ENCODE data around the gene NLRC3.
"Not testable (repeated sequence)": the region's sequence is repeated elsewhere in the genome, so short reads cannot be mapped to it uniquely, and the experiment has no call there.

NLRC3 gene, protein sequence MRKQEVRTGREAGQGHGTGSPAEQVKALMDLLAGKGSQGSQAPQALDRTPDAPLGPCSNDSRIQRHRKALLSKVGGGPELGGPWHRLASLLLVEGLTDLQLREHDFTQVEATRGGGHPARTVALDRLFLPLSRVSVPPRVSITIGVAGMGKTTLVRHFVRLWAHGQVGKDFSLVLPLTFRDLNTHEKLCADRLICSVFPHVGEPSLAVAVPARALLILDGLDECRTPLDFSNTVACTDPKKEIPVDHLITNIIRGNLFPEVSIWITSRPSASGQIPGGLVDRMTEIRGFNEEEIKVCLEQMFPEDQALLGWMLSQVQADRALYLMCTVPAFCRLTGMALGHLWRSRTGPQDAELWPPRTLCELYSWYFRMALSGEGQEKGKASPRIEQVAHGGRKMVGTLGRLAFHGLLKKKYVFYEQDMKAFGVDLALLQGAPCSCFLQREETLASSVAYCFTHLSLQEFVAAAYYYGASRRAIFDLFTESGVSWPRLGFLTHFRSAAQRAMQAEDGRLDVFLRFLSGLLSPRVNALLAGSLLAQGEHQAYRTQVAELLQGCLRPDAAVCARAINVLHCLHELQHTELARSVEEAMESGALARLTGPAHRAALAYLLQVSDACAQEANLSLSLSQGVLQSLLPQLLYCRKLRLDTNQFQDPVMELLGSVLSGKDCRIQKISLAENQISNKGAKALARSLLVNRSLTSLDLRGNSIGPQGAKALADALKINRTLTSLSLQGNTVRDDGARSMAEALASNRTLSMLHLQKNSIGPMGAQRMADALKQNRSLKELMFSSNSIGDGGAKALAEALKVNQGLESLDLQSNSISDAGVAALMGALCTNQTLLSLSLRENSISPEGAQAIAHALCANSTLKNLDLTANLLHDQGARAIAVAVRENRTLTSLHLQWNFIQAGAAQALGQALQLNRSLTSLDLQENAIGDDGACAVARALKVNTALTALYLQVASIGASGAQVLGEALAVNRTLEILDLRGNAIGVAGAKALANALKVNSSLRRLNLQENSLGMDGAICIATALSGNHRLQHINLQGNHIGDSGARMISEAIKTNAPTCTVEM

DNA sequence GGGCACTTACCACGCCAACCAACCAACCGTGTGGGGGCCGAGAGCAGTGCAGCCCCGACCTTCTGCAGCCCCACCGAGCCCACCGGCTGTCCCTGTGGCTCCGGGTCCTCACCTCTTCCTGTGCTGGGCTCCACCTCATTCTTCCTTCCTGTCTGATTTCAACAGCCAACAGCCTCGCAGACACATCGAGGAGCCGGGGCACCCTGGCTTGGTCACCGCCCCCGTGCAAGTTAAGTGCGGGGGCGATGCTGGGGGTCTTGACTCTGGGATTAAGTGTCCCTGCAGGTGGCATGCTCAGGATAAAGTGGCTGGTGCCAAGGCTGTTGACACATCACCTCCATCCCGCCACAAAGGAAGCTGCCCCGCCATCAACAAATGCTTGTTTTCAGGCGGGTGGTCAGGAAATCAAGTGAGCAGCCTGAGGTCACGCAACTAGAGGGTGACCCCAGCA is at the start of gene NLRC3:
NLRC3 (minus strand) TSS at position 102 of the 451 bp plus-strand sequence. CDS start 12,367 bp downstream, outside the sequence.
- DNase-seq, result peak; percentile 63

DNA sequence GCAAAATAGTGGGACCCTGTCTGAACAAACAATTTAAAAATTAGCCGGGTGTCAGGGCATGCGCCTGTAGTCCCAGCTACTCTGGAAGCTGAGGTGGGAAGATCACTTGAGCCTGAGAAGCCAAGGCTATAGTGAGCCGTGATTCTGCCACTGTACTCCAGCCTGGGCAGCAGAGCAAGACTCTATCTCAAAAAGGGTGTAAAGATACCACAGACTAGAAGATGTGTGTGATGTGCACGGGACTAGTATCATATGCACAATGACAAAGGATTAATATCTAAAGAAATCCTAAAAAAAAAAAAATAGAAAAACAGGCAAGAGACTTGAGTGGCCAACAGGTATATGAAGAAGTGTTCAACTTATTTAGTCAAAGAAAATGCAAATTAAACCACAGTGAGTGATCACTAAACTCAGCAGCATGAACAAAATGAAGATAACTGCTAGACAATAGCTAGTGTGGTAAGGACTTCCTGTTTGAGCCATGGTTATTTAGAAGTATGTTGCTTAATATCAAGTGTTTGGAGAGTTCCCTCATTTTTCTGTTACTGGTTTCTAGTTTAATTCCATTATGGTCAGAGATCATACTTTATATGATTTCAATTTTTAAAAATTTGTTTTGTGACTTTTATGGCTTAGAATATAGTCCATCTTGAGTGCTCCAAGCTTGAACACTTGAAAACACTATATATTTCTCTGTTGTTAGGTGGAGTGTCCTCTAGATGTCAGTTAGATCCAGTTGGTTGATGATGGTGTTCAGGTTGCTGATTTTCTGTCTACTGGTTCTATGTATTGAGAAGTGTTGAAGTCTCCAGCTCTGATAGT is 48.9 kb upstream of the NLRC3 start:
- no peak for DNase-seq

DNA sequence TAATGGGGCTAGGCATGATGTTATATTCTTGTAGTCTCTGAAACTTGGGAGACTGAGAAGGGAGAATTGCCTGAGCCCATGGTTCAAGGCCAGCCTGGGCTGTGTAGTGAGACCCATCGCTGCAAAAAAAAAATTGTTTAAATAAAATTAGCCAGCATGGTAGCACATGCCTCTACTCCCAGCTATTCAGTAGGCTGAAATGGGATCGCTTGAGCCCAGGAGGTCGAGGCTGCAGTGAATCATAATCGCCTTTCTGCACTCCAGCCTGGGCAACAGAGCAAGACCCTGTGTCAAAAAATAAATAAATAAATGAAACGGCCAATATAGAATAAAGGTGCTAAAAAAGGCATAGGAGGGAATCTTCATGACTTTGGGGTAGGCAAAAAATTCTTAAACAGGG is 48.1 kb upstream of the NLRC3 start:
- no peak for DNase-seq

DNA sequence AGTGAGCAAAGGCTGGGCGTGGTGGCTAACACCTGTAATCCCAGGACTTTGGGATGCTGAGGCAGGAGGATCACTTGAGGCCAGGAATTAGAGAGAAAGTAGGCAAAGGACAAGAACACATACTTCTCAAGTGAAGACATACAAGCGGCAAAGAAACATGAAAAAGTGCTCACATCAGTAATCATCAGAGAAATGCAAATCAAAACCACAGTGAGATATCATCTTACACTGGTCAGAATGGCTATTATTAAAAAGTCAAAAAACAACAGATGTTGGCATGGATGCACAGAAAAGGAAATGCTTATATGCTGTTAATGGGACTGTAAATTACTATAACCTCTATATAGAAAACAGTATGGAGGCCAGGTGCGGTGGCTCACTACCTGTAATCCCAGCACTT is 46.4 kb upstream of the NLRC3 start:
- no peak for DNase-seq

DNA sequence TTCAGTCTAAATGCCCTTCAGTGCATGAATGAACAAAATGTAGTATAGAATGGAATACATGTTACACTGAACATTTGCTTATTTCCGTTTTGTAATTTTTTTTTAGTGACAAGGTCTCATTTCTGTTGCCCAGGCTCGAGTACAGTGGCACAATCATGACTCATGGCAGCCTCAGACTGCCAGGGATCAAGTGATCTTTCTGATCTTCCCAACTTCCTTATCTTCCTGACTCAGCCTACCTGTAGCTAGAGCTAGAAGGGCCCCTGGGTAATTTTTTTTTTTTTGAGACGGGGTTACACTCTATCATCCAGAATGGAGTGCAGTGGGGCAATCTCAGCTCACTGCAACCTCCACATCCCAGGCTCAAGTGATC is 41.6 kb upstream of the NLRC3 start:
- DNase-seq, result no peak

DNA sequence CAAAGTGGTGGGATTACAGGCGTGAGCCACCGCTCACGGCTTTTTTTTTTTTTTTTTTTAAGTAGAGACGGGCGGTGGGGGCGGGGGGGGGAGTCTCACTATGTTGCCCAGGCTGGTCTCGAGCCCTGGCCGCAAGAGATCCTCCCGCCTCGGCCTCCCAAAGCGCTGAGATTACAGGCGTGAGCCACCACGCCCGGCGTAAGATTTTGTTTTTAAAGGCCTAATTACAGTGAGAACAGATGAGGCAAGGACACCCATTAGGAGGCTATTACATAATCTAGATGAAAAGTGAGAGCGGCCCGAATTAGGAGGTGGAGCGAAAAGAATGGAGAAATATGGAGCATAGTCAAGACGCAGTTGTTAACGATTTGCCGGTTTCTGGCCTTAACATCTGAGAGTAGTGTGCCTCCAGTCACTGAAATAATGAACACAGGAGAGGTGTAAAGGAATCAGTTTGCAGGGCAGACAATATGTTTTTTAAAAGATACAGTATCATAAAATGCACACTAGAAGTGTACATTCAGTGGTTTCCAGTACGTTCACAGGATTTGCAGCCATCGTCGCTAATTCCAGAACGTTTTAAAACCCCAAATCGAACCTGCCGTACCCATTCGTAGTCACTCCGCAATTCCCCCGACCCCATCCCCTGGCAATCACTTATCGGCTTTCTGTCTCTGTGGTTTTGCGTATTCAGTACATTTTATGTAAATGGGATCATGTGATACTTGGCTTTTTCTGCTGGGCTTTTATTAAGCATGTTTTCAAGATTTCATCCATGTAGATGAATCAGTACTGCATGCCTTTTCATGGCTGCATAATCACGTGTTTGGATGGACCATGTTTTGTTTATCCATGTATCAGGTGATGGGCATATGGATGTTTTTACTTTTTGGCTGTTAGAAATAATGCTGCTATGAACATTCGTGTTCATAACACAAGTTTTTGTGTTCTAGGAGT is 35.6 kb upstream of the NLRC3 start:
- no peak for DNase-seq

DNA sequence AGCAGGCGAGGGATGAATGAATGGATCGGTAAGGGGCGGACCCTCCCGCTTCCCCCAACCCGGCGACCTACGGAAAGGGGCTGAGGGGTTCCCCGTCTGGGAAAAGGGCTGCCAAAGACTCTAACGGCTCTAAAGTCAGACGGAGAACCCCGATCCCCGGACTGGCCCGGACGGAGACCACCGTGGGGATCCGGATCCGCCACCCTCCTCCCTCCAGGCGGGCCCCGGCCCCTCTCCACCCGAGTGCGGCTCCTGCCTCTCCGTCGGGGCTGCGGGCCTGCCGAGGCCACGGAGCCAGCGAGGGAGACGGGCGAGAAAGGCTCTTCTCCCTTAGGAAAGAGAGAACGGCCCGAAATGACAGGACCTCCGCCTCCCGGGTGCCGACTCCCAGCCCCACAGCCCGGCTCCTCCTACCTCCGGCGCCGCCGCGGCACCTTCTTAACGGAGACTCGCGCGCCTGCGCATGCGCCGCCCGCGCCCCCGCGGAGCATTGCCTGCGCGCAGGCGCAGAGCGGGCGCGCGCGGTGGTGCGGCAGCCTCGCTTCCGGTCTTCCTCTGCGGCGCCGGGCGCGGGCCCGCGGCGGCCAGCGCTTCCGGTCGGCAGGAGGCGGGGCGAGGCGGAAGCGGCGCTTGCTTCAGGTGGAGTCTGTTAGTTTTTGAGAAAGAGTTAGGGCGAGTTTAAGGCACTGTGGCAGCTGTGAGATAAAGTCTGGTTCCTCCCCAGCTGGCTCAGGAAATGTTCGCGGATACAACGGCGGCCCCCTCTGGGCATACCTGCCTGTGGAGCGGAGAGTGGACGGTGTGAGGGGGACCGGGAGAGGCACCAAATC is 34.2 kb upstream of the NLRC3 start, which contains the start of gene SLX4:
SLX4 (minus strand) TSS at position 461 of the 830 bp plus-strand sequence. CDS start 2,642 bp downstream, outside the sequence.
- peak; percentile 86 for DNase-seq

DNA sequence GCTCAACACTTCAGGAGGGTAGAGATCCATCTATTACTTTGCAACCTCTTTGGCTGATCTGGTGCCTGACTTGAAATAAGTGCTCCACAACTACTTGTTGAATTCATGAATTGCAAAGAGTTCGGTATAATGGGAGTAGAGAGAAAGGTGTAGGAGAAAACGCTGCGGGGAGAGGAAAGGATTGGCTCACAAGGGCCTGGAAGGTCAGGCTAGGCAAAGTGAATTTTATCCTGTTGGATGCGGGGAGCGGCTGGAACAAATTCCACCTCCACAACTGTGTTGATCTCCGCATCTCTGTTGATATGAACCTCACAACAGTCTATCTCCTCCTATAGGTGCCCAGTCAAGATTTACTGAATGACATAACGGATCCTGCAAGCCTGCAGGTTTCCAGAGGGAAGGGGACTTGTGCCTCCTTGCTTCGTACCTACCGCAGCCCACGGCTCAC is 33.5 kb upstream of the NLRC3 start:
- no peak for DNase-seq

DNA sequence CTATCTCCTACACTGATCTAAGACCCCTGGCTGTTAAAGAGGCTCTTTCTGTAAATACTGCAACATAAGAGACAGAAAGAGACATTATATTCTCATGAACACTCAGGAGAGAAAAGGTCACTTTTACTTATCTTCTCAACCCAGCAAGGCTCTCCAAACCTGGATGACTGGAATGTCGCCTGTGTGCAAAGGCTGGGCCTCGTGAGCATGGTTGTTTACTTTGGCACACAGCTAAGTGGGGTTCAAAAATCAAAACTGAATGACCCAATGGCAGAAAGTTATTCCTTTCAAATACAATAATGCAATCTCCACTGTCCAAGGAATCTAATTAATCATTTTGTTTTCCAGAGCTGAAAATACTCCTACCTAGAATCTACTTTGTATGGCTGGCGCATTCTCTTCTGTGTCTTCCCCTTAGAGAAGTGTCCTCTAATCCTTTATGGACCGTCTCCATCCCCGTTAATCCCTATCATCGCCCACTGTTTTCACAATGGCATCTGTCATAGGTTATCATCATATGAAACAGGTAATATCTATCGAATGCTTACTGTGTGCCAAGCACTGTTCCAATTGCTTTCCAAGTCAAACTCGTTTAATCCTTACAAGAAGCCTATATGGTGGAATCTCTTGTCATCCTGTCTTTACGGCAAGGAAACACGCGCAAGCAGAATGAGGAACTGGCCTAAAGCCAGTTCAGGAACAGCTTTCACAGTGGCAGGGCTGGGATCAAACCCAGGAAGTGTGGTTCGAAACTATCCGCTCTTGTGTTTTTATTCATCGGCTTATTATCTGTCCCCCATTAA is 32.9 kb upstream of the NLRC3 start:
- no peak for DNase-seq

DNA sequence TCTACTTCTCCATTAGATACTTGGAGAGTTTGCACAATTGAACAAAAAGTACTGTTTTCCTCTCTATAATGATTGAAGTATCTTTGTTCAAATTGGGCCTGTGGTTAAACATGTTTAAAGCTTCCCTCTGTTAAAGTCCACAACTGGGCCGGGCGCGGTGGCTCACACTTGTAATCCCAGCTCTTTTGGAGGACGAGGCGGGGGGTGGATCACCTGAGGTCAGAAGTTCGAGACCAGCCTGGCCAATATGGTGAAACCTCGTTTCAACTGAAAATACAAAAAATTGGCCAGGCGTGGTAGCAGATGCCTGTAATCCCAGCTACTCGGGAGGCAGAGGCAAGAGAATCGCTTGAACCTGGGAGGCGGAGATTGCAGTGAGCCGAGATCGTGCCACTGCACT is 31.8 kb upstream of the NLRC3 start:
- not testable (repeated sequence) for DNase-seq

DNA sequence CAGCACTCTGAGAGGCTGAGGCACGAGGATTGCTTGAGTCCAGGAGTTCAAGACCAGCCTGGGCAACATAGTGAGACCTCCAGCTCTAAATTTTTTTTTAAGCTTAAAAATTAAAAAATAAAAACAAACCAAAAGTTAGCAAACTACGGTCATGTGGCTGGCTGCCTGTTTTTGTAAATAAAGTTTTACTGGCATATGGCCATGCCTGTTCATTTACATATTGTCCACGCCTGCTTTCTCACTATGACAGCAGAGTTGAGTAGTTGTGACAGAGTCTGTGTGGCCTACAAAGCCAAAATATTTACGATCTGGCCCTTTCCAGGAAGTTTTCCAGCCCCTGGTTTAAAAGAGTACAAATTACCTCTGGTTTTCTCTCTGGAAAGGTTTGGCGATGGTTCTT is 30.9 kb upstream of the NLRC3 start:
- DNase-seq, result no peak

DNA sequence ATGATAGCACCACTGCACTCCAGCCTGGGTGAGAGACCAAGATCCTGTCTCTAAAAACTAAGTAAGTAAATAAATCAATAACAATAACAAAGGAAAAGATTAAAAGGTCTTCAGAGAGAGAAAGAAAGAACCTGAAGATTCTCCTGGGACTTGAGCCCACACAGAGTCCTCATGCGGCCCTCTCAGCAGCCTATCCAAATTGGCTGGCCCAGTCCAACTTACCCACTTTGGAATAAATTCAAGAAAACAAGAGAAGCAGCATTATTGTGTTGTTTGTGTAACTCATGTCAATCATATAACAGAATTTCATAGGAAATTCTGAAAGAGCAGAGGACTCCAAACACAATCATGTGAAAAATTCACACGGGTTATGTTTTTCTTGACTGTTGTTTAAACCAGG is 30.4 kb upstream of the NLRC3 start:
- no peak for DNase-seq

DNA sequence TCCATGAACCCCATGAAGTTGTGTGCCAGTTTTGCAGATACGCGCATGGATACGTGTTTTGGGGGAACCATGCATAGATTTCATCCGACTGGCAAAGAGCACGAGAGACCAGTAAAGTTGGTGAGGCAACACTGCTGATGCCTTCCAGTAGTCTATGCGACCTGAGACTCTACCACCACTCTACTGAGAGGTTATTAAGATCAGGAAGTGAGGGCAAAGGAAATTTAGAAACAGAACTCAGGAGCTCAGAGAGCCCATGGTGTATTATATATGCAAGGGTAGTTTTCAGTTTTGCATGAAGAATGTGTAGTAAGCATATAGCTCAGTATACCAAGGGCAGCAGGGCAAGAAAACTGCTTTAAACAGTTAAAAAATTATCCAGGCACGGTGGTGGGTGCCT is 30.0 kb upstream of the NLRC3 start:
- DNase-seq, result no peak

DNA sequence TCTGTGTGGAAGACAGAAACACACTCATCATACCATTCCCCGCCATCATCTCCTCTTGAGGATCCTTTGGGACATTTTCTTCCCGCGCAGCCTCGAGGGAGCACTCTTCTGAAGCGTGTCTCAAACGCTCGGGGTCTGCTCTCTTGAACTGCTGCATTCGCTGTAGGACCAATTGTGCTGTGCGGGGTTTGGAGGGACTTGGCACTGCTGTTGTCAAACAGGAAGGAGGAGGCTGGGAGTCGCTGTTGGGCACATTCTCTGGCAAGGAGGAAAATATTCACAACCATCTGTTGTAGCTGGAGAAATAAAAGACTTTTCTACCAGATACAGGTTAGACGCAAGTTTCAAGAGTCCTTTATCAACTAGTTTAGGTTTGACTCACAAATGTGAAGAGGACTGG is 29.2 kb upstream of the NLRC3 start:
- DNase-seq, result no peak

DNA sequence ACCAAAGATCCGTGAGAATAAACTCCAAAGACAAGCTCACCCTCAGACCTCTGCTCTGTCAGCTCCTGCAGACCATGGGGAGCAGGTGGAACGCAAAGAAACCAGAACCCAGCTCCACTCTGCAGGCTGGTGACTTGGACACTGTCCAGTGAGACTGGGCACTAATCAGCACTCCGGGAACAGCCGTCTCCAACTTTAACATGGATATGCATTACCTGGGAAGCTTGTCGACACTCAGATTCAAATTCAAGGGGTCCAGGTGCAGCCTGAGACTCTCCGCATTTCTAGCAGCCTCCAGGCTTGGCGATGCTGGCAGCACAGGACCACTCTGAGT is 25.1 kb upstream of the NLRC3 start:
- no peak for DNase-seq

DNA sequence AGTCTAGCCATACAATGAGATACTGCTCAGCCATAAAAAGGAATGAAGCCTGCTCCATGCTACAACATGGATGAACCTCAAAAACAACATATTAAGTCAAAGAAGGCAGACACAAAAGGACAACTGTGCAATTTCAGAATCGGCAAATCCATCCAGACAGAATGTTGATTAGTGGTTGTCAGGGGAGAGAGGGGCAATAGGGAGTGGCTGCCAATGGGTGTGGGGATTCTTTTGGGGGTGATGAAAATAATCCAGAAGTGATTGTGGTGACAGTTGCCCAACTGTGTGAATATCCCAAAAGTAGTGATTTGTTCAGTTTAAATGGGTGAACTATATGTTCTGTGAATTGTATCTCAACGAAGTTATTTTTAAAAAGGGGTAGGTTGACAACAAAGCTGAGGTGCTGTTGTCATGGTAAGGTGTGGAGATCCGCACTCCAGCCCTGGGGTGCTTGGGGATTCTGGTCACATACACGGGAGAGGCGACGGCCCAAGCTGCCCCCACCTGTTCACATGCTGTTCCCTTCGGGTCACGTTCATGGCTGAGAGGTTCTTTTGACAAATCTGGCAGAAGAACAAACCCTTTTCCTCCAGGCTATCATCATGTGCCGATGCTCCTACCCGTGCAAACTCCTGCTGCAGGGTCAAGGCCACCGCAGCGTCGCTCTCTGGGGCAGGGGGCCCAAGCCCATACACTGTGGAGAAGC is 24.6 kb upstream of the NLRC3 start:
- no peak for DNase-seq

DNA sequence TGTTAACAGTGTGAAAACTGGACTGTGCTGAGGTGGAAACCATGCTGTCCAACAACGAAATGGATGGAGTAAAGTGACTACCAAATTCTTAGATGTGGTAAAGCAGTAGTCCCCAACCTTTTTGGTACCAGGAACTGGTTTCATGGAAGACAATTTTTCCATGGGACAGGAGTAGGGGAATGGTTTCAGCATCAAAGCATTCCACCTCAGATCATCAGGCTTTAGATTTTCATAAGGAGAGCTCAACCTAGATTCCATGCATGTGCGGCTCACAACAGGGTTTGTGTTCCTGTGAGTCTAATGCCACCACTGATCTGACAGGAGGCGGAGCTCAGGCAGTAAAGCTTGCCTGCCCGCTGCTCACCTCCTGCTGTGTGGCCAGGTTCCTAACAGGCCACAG is 22.7 kb upstream of the NLRC3 start:
- DNase-seq, result no peak

DNA sequence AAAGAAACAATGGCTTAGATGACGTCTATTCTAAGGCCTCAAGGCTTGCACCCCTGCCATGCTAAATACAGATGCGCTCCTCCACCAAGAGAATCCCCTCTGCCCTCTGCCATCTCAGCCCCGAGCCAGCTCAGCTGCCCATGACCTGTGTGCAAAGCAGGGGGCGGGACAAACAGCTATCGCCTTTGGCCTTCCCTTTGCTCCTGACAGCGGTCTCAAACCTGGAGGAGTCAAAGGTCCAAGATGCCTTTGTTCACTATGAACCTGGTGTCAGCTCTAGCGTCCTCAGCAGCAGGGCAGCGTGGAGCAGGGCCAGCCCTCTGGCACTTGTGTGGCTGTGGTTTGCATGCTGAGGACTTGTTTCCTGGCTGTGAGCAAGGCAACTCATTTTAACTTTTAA is 21.9 kb upstream of the NLRC3 start:
- DNase-seq, result no peak

DNA sequence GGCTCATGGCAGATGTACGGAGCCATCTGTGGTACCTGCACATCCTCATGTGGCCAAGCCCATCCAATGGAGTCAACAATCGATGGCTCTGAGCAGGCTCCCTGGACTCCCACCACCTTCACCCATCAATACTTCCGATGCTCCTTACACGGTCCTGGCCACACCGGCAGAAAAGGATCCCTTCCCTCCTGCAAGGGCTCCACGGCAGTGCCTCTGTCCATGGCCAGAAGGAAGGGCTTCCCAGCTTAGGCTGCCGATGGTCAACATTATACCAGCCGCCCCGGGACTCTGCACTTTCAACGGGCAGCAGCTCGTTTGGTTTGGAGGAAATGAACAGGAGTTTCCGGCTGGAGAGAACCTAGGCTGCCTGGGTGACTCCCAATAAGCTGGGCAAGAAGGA is 21.0 kb upstream of the NLRC3 start:
- DNase-seq, result no peak

All from NK-92 treated with Interleukin-12 subunit alpha and Interleukin-12 subunit beta, amount 100 ng/mL, for 24 hours (cell line).